SU-DHL-6 (cell line): ENCODE measurements around the gene ADD2.

Experiments used
- CTCF ChIP-seq: fragments of 200-600 bp; sonication (generic); IDR thresholded peaks from one replicate; pipeline ENCODE4 v1.5.1; 2017; ENCODE audit warnings: antibody characterized with exemption, mild to moderate bottlenecking, low read length, moderate library complexity; ENCODE audit not compliant: insufficient read depth, poor library complexity, severe bottlenecking
- EZH2phosphoT487 ChIP-seq: fragments of 200-600 bp; sonication (generic), shearing (Covaris generic); conservative IDR thresholded peaks from 2 replicates; pipeline ENCODE4 v1.6.1; 2018; ENCODE audit warnings: mild to moderate bottlenecking, antibody characterized with exemption, low read length, moderate library complexity, mixed read lengths

GRCh38 chr2:70769450-70769849, 1.4 kb upstream of the ADD2 start:
- no peak for TF ChIP-seq CTCF
- no peak for TF ChIP-seq EZH2phosphoT487
